Camera-type eye (tissue), 1 donor: ENCODE data around the gene SMAD5. TPM values are rescaled to one million over a fixed set of nuclear protein-coding genes. Genes with fewer than 3 reads are reported as not detected.

Experiments used
- total RNA-seq: library from RNA; depleted of rRNA; stranded (reverse); fragments of >200 nt; gene quantifications from one replicate; pipeline ENCODE4 v1.2.3, GENCODE V29; 2014

The SMAD5 gene
- total RNA-seq, result 91.3 TPM

DNA sequence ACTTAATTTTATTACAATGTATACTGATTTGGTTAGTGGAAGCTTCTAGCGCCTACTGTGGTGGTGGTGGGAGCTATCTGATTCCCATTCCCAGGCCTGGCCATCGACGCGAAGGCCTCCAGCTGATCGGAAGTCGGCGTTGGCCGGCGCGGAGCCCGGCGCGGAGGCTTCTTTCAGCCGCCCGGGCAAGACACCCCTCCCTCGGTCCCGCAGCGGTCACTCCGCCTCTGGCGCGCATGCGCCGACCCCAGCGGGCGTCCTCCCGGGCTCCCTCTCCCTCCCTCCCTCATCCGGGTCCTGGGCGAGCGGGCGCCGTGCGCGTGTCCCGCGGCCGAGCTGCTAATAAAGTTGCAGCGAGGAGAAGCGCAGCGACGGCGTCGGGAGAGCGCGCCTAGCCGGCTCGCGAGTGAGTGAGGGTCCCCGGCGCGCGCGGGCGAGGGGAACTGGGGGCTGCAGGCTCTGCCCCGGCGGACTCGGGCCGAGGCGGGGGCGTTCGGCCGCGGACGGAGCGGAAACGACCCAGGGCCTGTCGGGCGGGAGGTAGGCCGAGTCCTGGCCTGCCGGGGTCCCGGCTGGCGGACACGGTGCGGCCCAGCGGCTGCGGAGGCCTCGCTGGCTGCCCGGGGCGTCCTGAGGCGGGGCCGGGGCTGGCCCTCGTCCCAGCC, at the start of gene SMAD5:
Gene SMAD5 (plus strand): TSS at position 289 of the 665 bp plus-strand sequence. CDS start 20,916 bp downstream, outside the sequence.

DNA sequence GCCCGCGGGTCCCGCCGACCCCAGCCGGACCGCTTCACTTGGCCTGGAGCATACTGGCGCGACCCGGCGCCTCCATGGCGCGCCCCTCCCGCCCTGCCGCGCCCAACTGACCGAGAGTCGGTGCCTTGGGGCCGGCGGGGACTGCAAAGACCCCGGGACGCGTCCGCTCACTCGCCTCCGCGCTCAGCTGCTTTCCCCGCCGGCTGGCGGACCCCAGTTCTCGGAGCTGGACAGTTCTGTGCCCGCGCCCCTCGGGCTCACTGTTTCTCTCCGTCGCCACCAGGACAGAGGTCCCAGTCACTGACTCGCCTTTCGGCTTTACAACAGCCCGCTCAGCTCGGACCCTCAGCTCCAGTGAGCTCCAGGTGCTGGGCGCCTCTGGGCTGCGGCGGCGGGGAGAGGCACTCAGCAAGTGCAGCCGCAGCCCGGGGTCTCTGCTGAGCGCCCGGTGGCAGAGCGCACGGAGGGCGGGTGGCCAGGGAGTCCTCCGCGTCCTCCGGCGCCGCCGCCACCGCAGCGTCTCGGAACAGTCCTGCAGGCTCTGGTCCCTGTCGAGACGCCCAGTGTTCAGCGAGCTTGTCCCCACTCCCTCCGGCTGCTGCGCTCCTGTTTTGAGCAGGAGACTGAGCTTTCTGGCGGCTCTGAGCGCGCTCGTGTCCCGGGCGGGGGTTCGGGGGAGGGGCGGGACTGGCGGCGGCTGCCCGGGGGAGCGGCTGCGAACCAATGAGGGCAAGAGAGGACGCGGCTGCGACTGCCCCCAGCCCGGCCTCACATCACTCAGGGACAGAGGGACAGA, 60.1 kb downstream of the SMAD5 start, which contains the start of gene SMIM32:
Gene SMIM32 (minus strand): TSS at position 637 of the 796 bp plus-strand sequence. CDS start 638 bp downstream, outside the sequence.

Other genes with a start within 250 kb of the SMAD5 start
- not detected for gene IL9, start 237.0 kb upstream of the SMAD5 start, total RNA-seq
- gene LECT2, start 177.9 kb upstream of the SMAD5 start, total RNA-seq, result not detected
- gene TGFBI, start 103.9 kb upstream of the SMAD5 start, total RNA-seq, result 191 TPM
- not detected for gene SMIM32, start 60.3 kb downstream of the SMAD5 start, total RNA-seq
- gene TRPC7, start 232.7 kb downstream of the SMAD5 start, total RNA-seq, result 4.8 TPM